ENCODE data around the gene PAX8. TPM values are rescaled to one million over a fixed set of nuclear protein-coding genes. Genes with fewer than 3 reads are reported as not detected.

The PAX8 gene
- total RNA-seq, 1 donor from 2014 or later: 0.77 TPM

GRCh38 chr2:113221846-113222245, 56.9 kb downstream of the PAX8 start:
- intact Hi-C loops (cut with micrococcal nuclease): no loop called here
- H3K27ac Mint-ChIP-seq: no peak overlapping the region
- H3K27me3 Mint-ChIP-seq: peaks cover 4% of the 10 kb centered on the region
- H3K4me1 Mint-ChIP-seq: peaks cover 17% of the 10 kb centered on the region
- no peak overlapping the region for H3K4me3 Mint-ChIP-seq
- DNase-seq: no peak
- H3K9me3 Mint-ChIP-seq: no peaks in the 10 kb centered on the region
- no peaks in the 10 kb centered on the region for H3K36me3 Mint-ChIP-seq (ENCODE audit: low read depth)

GRCh38 chr2:113220970-113221708, 57.6 kb downstream of the PAX8 start:
- Mint-ChIP-seq H3K4me1 (peaks cover 17% of the 10 kb centered on the region), H3K27me3 (peaks cover 4% of the 10 kb centered on the region), H3K36me3 (ENCODE audit: low read depth) (no peaks in the 10 kb centered on the region), H3K9me3 (no peaks in the 10 kb centered on the region), H3K27ac (no peak overlapping the region), H3K4me3 (no peak overlapping the region)
- no peak for DNase-seq
- intact Hi-C loops (cut with micrococcal nuclease): no loop called here

GRCh38 chr2:113219889-113220641, 58.7 kb downstream of the PAX8 start:
- Mint-ChIP-seq H3K4me1 (peaks cover 17% of the 10 kb centered on the region), H3K27ac (no peak overlapping the region), H3K27me3 (peaks cover 4% of the 10 kb centered on the region), H3K36me3 (ENCODE audit: low read depth) (no peaks in the 10 kb centered on the region), H3K9me3 (no peaks in the 10 kb centered on the region), H3K4me3 (no peak overlapping the region)
- intact Hi-C loops (cut with micrococcal nuclease): no loop called here
- DNase-seq: no peak

- intact Hi-C loops (cut with micrococcal nuclease): no loop called here
- no peaks in the 10 kb centered on the region for H3K36me3 Mint-ChIP-seq (ENCODE audit: low read depth)
- H3K27me3 Mint-ChIP-seq: peaks cover 4% of the 10 kb centered on the region
- no peaks in the 10 kb centered on the region for H3K9me3 Mint-ChIP-seq
- H3K4me1 Mint-ChIP-seq: peaks cover 20% of the 10 kb centered on the region
- no peak overlapping the region for H3K4me3 Mint-ChIP-seq
- no peak overlapping the region for H3K27ac Mint-ChIP-seq
- no peak for DNase-seq
Observed at GRCh38 chr2:113219525-113219888, 59.2 kb downstream of the PAX8 start.

GRCh38 chr2:113219092-113219441, 59.7 kb downstream of the PAX8 start:
- H3K9me3 Mint-ChIP-seq: no peaks in the 10 kb centered on the region
- H3K27me3 Mint-ChIP-seq: peaks cover 2% of the 10 kb centered on the region
- H3K4me3 Mint-ChIP-seq: no peak overlapping the region
- peaks cover 22% of the 10 kb centered on the region for H3K4me1 Mint-ChIP-seq
- no peaks in the 10 kb centered on the region for H3K36me3 Mint-ChIP-seq (ENCODE audit: low read depth)
- DNase-seq: no peak
- intact Hi-C loops (cut with micrococcal nuclease): no loop called here
- no peak overlapping the region for H3K27ac Mint-ChIP-seq

GRCh38 chr2:113218283-113219091, 60.2 kb downstream of the PAX8 start:
- Mint-ChIP-seq H3K27ac (peak overlapping the region; percentile 30), H3K4me1 (peaks cover 23% of the 10 kb centered on the region), H3K27me3 (peaks cover 2% of the 10 kb centered on the region), H3K9me3 (no peaks in the 10 kb centered on the region), H3K36me3 (ENCODE audit: low read depth) (no peaks in the 10 kb centered on the region), H3K4me3 (no peak overlapping the region)
- DNase-seq: no peak
- intact Hi-C loops (cut with micrococcal nuclease): no loop called here

- Mint-ChIP-seq H3K36me3 (ENCODE audit: low read depth) (no peaks in the 10 kb centered on the region), H3K4me1 (peaks cover 23% of the 10 kb centered on the region), H3K27ac (peak overlapping the region; percentile 35), H3K9me3 (no peaks in the 10 kb centered on the region), H3K27me3 (peaks cover 2% of the 10 kb centered on the region), H3K4me3 (no peak overlapping the region)
- no peak for DNase-seq
- intact Hi-C loops (cut with micrococcal nuclease): no loop called here
Observed at GRCh38 chr2:113217455-113218282, 61.1 kb downstream of the PAX8 start.

GRCh38 chr2:113216891-113217454, 61.7 kb downstream of the PAX8 start:
- intact Hi-C loops (cut with micrococcal nuclease): no loop called here
- H3K4me1 Mint-ChIP-seq: peaks cover 23% of the 10 kb centered on the region
- DNase-seq: no peak
- no peaks in the 10 kb centered on the region for H3K9me3 Mint-ChIP-seq
- no peaks in the 10 kb centered on the region for H3K36me3 Mint-ChIP-seq (ENCODE audit: low read depth)
- H3K27ac Mint-ChIP-seq: no peak overlapping the region
- H3K27me3 Mint-ChIP-seq: peaks cover 2% of the 10 kb centered on the region
- H3K4me3 Mint-ChIP-seq: no peak overlapping the region

GRCh38 chr2:113216321-113216720, 62.4 kb downstream of the PAX8 start:
- Mint-ChIP-seq H3K9me3 (no peaks in the 10 kb centered on the region), H3K27ac (no peak overlapping the region), H3K4me3 (no peak overlapping the region), H3K4me1 (peaks cover 23% of the 10 kb centered on the region), H3K36me3 (ENCODE audit: low read depth) (no peaks in the 10 kb centered on the region), H3K27me3 (no peaks in the 10 kb centered on the region)
- intact Hi-C loops (cut with micrococcal nuclease): no loop called here
- no peak for DNase-seq

GRCh38 chr2:113215056-113215455, 63.7 kb downstream of the PAX8 start:
- intact Hi-C loops (cut with micrococcal nuclease): no loop called here
- no peaks in the 10 kb centered on the region for H3K36me3 Mint-ChIP-seq (ENCODE audit: low read depth)
- H3K27me3 Mint-ChIP-seq: no peaks in the 10 kb centered on the region
- DNase-seq: no peak
- no peak overlapping the region for H3K4me3 Mint-ChIP-seq
- no peak overlapping the region for H3K27ac Mint-ChIP-seq
- H3K9me3 Mint-ChIP-seq: no peaks in the 10 kb centered on the region
- H3K4me1 Mint-ChIP-seq: peaks cover 23% of the 10 kb centered on the region

- no peak overlapping the region for H3K27ac Mint-ChIP-seq
- no peak overlapping the region for H3K4me3 Mint-ChIP-seq
- intact Hi-C loops (cut with micrococcal nuclease): no loop called here
- no peaks in the 10 kb centered on the region for H3K9me3 Mint-ChIP-seq
- no peaks in the 10 kb centered on the region for H3K27me3 Mint-ChIP-seq
- H3K4me1 Mint-ChIP-seq: peaks cover 22% of the 10 kb centered on the region
- no peaks in the 10 kb centered on the region for H3K36me3 Mint-ChIP-seq (ENCODE audit: low read depth)
- no peak for DNase-seq
Observed at GRCh38 chr2:113214141-113214540, 64.6 kb downstream of the PAX8 start.

GRCh38 chr2:113213061-113213930, 65.4 kb downstream of the PAX8 start:
- Mint-ChIP-seq H3K4me1 (peaks cover 20% of the 10 kb centered on the region), H3K4me3 (no peak overlapping the region), H3K9me3 (no peaks in the 10 kb centered on the region), H3K36me3 (ENCODE audit: low read depth) (no peaks in the 10 kb centered on the region), H3K27ac (no peak overlapping the region), H3K27me3 (no peaks in the 10 kb centered on the region)
- DNase-seq: no peak
- intact Hi-C loops (cut with micrococcal nuclease): no loop called here

Measured in activated CD4-positive, alpha-beta T cell treated with anti-CD3 and anti-CD28 coated beads, Interleukin-2, amount 10 ng/mL, durations not matched to agents 24 days and 14 days (primary cell).